Activated naive CD4-positive, alpha-beta T cell (primary cell): ENCODE data around the gene PRUNE2.

Experiments
- DNase-seq, 4 experiments: peaks; one replicate each; lab custom pipeline; 2025; lab: John Stamatoyannopoulos, UW

PRUNE2 gene

GRCh38 chr9:76654575-76654974, 251.3 kb downstream of the PRUNE2 start:
- no peak for DNase-seq

- no peak for DNase-seq
Measured at GRCh38 chr9:76654051-76654461, 251.9 kb downstream of the PRUNE2 start.

GRCh38 chr9:76652894-76653293, 253.0 kb downstream of the PRUNE2 start:
- no peak for DNase-seq

- no peak for DNase-seq
Measured at GRCh38 chr9:76651119-76651705, 254.7 kb downstream of the PRUNE2 start.

GRCh38 chr9:76650692-76651091, 255.2 kb downstream of the PRUNE2 start:
- no peak for DNase-seq

- no peak for DNase-seq
Measured at GRCh38 chr9:76649894-76650293, 256.0 kb downstream of the PRUNE2 start.

GRCh38 chr9:76646249-76646648, 259.7 kb downstream of the PRUNE2 start:
- DNase-seq = no peak

GRCh38 chr9:76644647-76645250, 261.2 kb downstream of the PRUNE2 start:
- no peak for DNase-seq

- DNase-seq = no peak
Measured at GRCh38 chr9:76644171-76644570, 261.7 kb downstream of the PRUNE2 start.

- DNase-seq = no peak
Measured at GRCh38 chr9:76643399-76644117, 262.4 kb downstream of the PRUNE2 start.

GRCh38 chr9:76642701-76643209, 263.2 kb downstream of the PRUNE2 start:
- DNase-seq = no peak

GRCh38 chr9:76642074-76642473, 263.8 kb downstream of the PRUNE2 start:
- DNase-seq = no peak

GRCh38 chr9:76638001-76638400, 267.9 kb downstream of the PRUNE2 start:
- DNase-seq = no peak

GRCh38 chr9:76637416-76637815, 268.5 kb downstream of the PRUNE2 start:
- no peak for DNase-seq

- DNase-seq = no peak
Measured at GRCh38 chr9:76634356-76635054, 271.4 kb downstream of the PRUNE2 start.

- DNase-seq = no peak
Measured at GRCh38 chr9:76630916-76631315, 275.0 kb downstream of the PRUNE2 start.

GRCh38 chr9:76629205-76629990, 276.5 kb downstream of the PRUNE2 start:
- DNase-seq = no peak

- no peak for DNase-seq
Measured at GRCh38 chr9:76628155-76628554, 277.8 kb downstream of the PRUNE2 start.

GRCh38 chr9:76626980-76627379, 278.9 kb downstream of the PRUNE2 start:
- no peak for DNase-seq

GRCh38 chr9:76626141-76626540, 279.8 kb downstream of the PRUNE2 start:
- DNase-seq = no peak

GRCh38 chr9:76624391-76625048, 281.4 kb downstream of the PRUNE2 start:
- no peak for DNase-seq
